NCI-H187 (cell line): Measurements from ENCODE around the gene SYT17.

Experiments
- DNase-seq, 2 experiments: peaks; one replicate each; lab custom pipeline; 2025; lab: John Stamatoyannopoulos, UW

SYT17 gene

DNA sequence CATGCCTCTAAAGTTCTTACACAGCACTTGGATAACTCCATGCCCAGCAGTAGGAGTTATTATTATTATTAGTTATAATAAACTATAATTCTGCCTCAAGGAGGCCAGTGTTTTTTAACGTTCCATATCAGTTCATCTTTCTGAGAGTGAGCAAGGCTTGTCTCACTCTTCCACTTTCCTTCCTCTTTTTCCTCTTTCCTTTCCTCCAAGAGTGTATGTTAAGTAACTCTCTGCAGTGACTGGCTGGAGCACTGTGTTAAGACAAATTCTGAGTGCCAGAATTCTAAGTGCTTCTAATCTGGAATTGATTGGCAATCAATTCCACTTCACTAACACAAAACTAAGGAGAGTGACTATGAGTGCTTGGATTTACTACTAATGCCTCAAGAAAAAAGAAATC is 133.9 kb downstream of the SYT17 start:
- no peak for DNase-seq

- no peak for DNase-seq
These were observed 136.7 kb downstream of the SYT17 start for GRCh38 chr16:19304750-19305149.

GRCh38 chr16:19305443-19305842 is 137.4 kb downstream of the SYT17 start:
- DNase-seq: no peak

GRCh38 chr16:19307587-19308241 is 139.7 kb downstream of the SYT17 start:
- no peak for DNase-seq

- no peak for DNase-seq
These were observed 140.4 kb downstream of the SYT17 start for GRCh38 chr16:19308392-19308791.

- no peak for DNase-seq
These were observed 141.1 kb downstream of the SYT17 start for GRCh38 chr16:19309178-19309577.

GRCh38 chr16:19314718-19315425 is 146.8 kb downstream of the SYT17 start:
- DNase-seq: no peak

DNA sequence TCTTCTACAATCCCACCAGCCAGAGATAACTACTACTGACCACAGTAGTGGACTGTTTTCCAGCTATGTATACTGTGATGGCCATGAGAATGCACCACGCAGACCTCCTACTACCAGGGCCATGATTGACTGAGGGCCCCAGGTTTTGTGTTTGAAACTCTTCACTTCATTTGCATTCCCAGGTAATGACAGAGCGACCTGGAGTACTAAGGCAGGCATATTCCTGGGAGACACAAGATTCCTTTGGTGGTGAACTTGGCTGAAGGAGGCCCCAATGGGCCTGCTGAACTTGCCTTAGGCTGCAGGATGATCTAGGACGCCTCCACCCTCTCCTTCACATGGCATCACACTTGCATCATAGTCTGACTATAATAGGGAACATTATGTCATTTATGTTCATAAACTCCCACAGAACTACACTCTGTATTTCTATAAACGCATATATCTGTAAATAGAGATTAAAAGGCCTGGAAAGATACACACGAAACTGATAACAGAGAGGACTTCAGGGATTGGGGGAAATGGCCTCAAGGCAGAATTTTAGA is 147.9 kb downstream of the SYT17 start:
- no peak for DNase-seq

DNA sequence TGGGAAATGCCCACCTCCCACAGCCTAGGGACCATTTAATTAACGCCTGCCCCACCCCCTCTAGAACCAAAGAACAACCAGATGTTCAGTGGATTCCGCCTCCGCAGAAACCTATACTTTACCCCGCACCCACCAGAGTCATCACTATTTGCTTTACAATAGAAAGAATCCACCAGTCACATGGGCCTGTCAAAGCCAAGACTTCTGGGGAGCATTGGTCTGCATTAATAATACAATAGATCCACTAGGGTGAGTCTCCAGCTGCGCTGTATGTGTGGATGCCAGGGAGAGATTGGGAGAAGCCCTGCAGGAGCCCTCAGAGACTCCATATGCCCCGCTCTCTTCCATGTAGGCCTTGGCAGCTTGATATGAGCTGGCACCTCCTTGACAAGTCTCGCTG is 148.8 kb downstream of the SYT17 start:
- DNase-seq: no peak
